GM18519 (cell line): ENCODE measurements around the gene OR4F17.
"Not testable (repeated sequence)": the region's sequence is repeated elsewhere in the genome, so short reads cannot be mapped to it uniquely, and the experiment has no call there.

Experiments used
- ATAC-seq: cut with Tn5 transposase; IDR thresholded peaks from one replicate; pipeline ENCODE4 v1.9.1; 2021; ENCODE audit warnings: mild to moderate bottlenecking, moderate library complexity; ENCODE audit not compliant: unreplicated experiment, low FRiP score

The OR4F17 gene

GRCh38 chr19:106804-107203 is at the start of gene OR4F17:
TSS of gene OR4F17 (plus strand) at chr19:107104. CDS start at chr19:110679, 3,575 bp downstream.
- not testable (repeated sequence) for ATAC-seq

- not testable (repeated sequence) for ATAC-seq
Measured at GRCh38 chr19:70793-71192, 36.1 kb upstream of the OR4F17 start.

GRCh38 chr19:82864-83263 is 24.0 kb upstream of the OR4F17 start:
- not testable (repeated sequence) for ATAC-seq

- ATAC-seq = not testable (repeated sequence)
Measured at GRCh38 chr19:83626-84025, 23.3 kb upstream of the OR4F17 start.

GRCh38 chr19:90678-91077 is 16.2 kb upstream of the OR4F17 start:
- not testable (repeated sequence) for ATAC-seq

- ATAC-seq = not testable (repeated sequence)
Measured at GRCh38 chr19:94794-95193, 12.1 kb upstream of the OR4F17 start.

GRCh38 chr19:97647-98046 is 9.3 kb upstream of the OR4F17 start:
- not testable (repeated sequence) for ATAC-seq

GRCh38 chr19:120443-121140 is 13.7 kb downstream of the OR4F17 start:
- not testable (repeated sequence) for ATAC-seq
